Astrocyte of the cerebellum (primary cell): Measurements from ENCODE around the gene ZNF521.
A peak's percentile ranks its signal among the peaks of the same experiment; 100 is the strongest.

Experiments used
- DNase-seq: peaks from one replicate; pipeline ENCODE4 v3.0.0-alpha.2; 2011; ENCODE audit warnings: low read depth
- H3K4me3 ChIP-seq: 2 replicates; pipeline ENCODE4 v1.5.1; 2011; ENCODE audit warnings: mild to moderate bottlenecking, low read depth, low read length, moderate library complexity
- CTCF ChIP-seq: IDR thresholded peaks from 2 replicates; pipeline ENCODE4 v1.5.1; 2012; ENCODE audit warnings: low read length, low read depth, moderate library complexity, mild to moderate bottlenecking; ENCODE audit errors: missing control alignments
- in situ Hi-C: cut with HindIII; loops from 2 replicates; pipeline ENCODE4 v1.10.0; 2017; ENCODE audit warnings: low sequenced_read_pairs

ZNF521 gene

GRCh38 chr18:25364732-25365131, 12.8 kb upstream of the ZNF521 start:
- in situ Hi-C loops, result no loop called here
- no peak for TF ChIP-seq CTCF
- no peak overlapping the region for H3K4me3 ChIP-seq
- DNase-seq, result no peak

GRCh38 chr18:25360301-25360899, 8.4 kb upstream of the ZNF521 start:
- in situ Hi-C loops, result no loop called here
- no peak overlapping the region for H3K4me3 ChIP-seq
- no peak for TF ChIP-seq CTCF
- DNase-seq, result no peak

- in situ Hi-C loops, result loop anchor here (5.0 kb wide), 1 partner anchor 476 kb away; no protein-coding TSS in a partner anchor
- TF ChIP-seq CTCF, result no peak
- DNase-seq, result no peak
- H3K4me3 ChIP-seq, result peak overlapping the region; percentile 45
Measured at GRCh38 chr18:25353080-25353479, 1.1 kb upstream of the ZNF521 start.

GRCh38 chr18:25352629-25353005, 651 bp upstream of the ZNF521 start:
- in situ Hi-C loops, result loop anchor here (5.0 kb wide), 1 partner anchor 475 kb away; no protein-coding TSS in a partner anchor
- TF ChIP-seq CTCF, result no peak
- peak overlapping the region; percentile 45 for H3K4me3 ChIP-seq
- no peak for DNase-seq

- peak overlapping the region; percentile 90 for H3K4me3 ChIP-seq
- no peak for DNase-seq
- in situ Hi-C loops, result loop anchor here (5.0 kb wide), 1 partner anchor 474 kb away; no protein-coding TSS in a partner anchor
- TF ChIP-seq CTCF, result no peak
Measured at GRCh38 chr18:25351280-25351775, 638 bp downstream of the ZNF521 start.

GRCh38 chr18:25350489-25351251, 1.3 kb downstream of the ZNF521 start:
- peak; percentile 13 for DNase-seq
- in situ Hi-C loops, result loop anchor here (5.0 kb wide), 1 partner anchor 473 kb away; no protein-coding TSS in a partner anchor
- peak overlapping the region; percentile 90 for H3K4me3 ChIP-seq
- TF ChIP-seq CTCF, result no peak
